K562 (cell line): ENCODE results near the gene PCGF6. TPM values are rescaled to one million over a fixed set of nuclear protein-coding genes. Genes with fewer than 3 reads are reported as not detected.

Source experiments
- BRD4 ChIP-seq: fragments of 200-600 bp; sonication (generic); IDR thresholded peaks from 2 replicates; pipeline ENCODE4 v1.6.1; 2017; ENCODE audit warnings: inconsistent platforms
- DNMT1 ChIP-seq: fragments of 450-650 bp; IDR thresholded peaks from 2 replicates; pipeline ENCODE4 v1.6.1; 2016; ENCODE audit warnings: antibody characterized with exemption, mild to moderate bottlenecking
- ERF ChIP-seq: fragments of 450-650 bp; formaldehyde crosslinking; IDR thresholded peaks from 2 replicates; pipeline ENCODE4 v1.4.0; 2020; ENCODE audit warnings: mild to moderate bottlenecking, mixed read lengths
- HDAC8 ChIP-seq: fragments of 450-650 bp; IDR thresholded peaks from 2 replicates; pipeline ENCODE4 v1.6.1; 2016; ENCODE audit warnings: mild to moderate bottlenecking, missing genetic modification characterization, moderate library complexity, missing compliant biosample characterization
- KLF13 ChIP-seq: fragments of 450-650 bp; IDR thresholded peaks from 2 replicates; pipeline ENCODE4 v1.6.1; 2016; ENCODE audit warnings: missing genetic modification characterization, low read depth, mild to moderate bottlenecking, missing compliant biosample characterization, moderate library complexity, borderline replicate concordance
- MEIS2 ChIP-seq: fragments of 450-650 bp; IDR thresholded peaks from 2 replicates; pipeline ENCODE4 v1.6.1; 2014; ENCODE audit warnings: mild to moderate bottlenecking; ENCODE audit not compliant: partially characterized antibody
- PHF21A ChIP-seq: fragments of 450-650 bp; IDR thresholded peaks from 2 replicates; pipeline ENCODE4 v1.6.1; 2017; ENCODE audit warnings: low read depth, borderline replicate concordance
- PRMT5 ChIP-seq: sonication (generic); formaldehyde crosslinking; IDR thresholded peaks from 2 replicates; pipeline ENCODE4 v1.5.0; 2020; ENCODE audit warnings: missing genetic modification reagents
- PYGO2 ChIP-seq: fragments of 450-650 bp; IDR thresholded peaks from 2 replicates; pipeline ENCODE4 v1.6.1; 2016; ENCODE audit warnings: mild to moderate bottlenecking, missing genetic modification characterization, moderate library complexity, missing compliant biosample characterization
- SRSF1 ChIP-seq: fragments of 200-400 bp; formaldehyde crosslinking; IDR thresholded peaks from 2 replicates; pipeline ENCODE4 v1.6.1; 2017; ENCODE audit warnings: mild to moderate bottlenecking, low read depth, low read length, moderate library complexity
- STAG1 ChIP-seq: sonication (generic); formaldehyde crosslinking; IDR thresholded peaks from 2 replicates; pipeline ENCODE4 v1.5.0; 2020; ENCODE audit warnings: missing genetic modification reagents, borderline replicate concordance
- TEAD4 ChIP-seq, 2 experiments: sonication (generic) in 1 of 2; formaldehyde crosslinking in 1 of 2; IDR thresholded peaks; 2 replicates each; pipeline versions ENCODE4 v1.6.1 to v1.8.0; 2012 to 2022; ENCODE audit warnings: borderline replicate concordance in 1 of 2, inconsistent platforms in 1 of 2, low read length in 1 of 2, mild to moderate bottlenecking in 1 of 2, missing genetic modification reagents in 1 of 2
- ZNF324 ChIP-seq: fragments of 250-450 bp; sonication (Bioruptor Pico); IDR thresholded peaks from 2 replicates; pipeline ENCODE4 v1.4.0; 2020; ENCODE audit warnings: mild to moderate bottlenecking
- ZNF584 ChIP-seq: fragments of 200-800 bp; sonication (Bioruptor generic); IDR thresholded peaks from 2 replicates; pipeline ENCODE4 v1.6.1; 2016; ENCODE audit warnings: low read depth, mild to moderate bottlenecking, missing genetic modification characterization, missing compliant biosample characterization
- ZNF695 ChIP-seq: fragments of 450-650 bp; formaldehyde crosslinking; IDR thresholded peaks from 2 replicates; pipeline ENCODE4 v1.4.0; 2020; ENCODE audit warnings: mild to moderate bottlenecking, moderate library complexity
- ZNF699 ChIP-seq: fragments of 250-450 bp; sonication (Bioruptor Pico); IDR thresholded peaks from 2 replicates; pipeline ENCODE4 v1.8.0; 2021; ENCODE audit warnings: mild to moderate bottlenecking, moderate library complexity; ENCODE audit not compliant: insufficient replicate concordance
- polyA plus RNA-seq, 8 experiments: library from polyadenylated mRNA; depleted of rRNA in 4 of 8; stranded (reverse) in 5 of 8; unstranded in 3 of 8; fragments of >200 nt; fragmentation: Nextera tagmentation in 2 of 8; fragmentation: Illumina TruSeq in 1 of 8; extraction: Ambion mirVana in 2 of 8; extraction: Trizol in 1 of 8; gene quantifications; 2 replicates each; pipeline versions ENCODE4 v1.2.1 to v1.2.3, GENCODE V29; 2011 to 2014; ENCODE audit warnings: inconsistent platforms in 1 of 8, missing spikeins in 1 of 8
- total RNA-seq, 7 experiments: library from RNA; depleted of rRNA in 6 of 7; stranded (reverse); fragments of >200 nt in 6 of 7; fragmentation: Illumina TruSeq in 2 of 7; extraction: Trizol in 2 of 7; gene quantifications; 2 replicates each; pipeline versions ENCODE4 v1.2.1 to v1.2.3, GENCODE V29; 2011 to 2021; ENCODE audit warnings: low replicate concordance in 1 of 7
- TF ChIP-seq, protein P1 (sequence below): fragments of 450-650 bp; formaldehyde crosslinking; conservative IDR thresholded peaks from 2 replicates; pipeline ENCODE4 v1.4.0; 2022; ENCODE audit warnings: mild to moderate bottlenecking, missing genetic modification characterization
- TF ChIP-seq, protein P2 (sequence below): IDR thresholded peaks from 3 replicates; pipeline ENCODE4 v1.6.1; 2011; ENCODE audit warnings: borderline replicate concordance, mild to moderate bottlenecking; ENCODE audit not compliant: insufficient read length, insufficient read depth
- TF ChIP-seq, protein P3 (sequence below): sonication (generic); formaldehyde crosslinking; IDR thresholded peaks from 2 replicates; pipeline ENCODE4 v1.8.0; 2023; ENCODE audit warnings: mild to moderate bottlenecking, missing genetic modification reagents

Gene PCGF6
- total and polyA plus RNA-seq, 9 of the 15 experiments (the other 6 are each of a cell fraction or from before 2014, with no cell fraction given): 8.4 to 24.6 (median 20.6) TPM

DNA sequence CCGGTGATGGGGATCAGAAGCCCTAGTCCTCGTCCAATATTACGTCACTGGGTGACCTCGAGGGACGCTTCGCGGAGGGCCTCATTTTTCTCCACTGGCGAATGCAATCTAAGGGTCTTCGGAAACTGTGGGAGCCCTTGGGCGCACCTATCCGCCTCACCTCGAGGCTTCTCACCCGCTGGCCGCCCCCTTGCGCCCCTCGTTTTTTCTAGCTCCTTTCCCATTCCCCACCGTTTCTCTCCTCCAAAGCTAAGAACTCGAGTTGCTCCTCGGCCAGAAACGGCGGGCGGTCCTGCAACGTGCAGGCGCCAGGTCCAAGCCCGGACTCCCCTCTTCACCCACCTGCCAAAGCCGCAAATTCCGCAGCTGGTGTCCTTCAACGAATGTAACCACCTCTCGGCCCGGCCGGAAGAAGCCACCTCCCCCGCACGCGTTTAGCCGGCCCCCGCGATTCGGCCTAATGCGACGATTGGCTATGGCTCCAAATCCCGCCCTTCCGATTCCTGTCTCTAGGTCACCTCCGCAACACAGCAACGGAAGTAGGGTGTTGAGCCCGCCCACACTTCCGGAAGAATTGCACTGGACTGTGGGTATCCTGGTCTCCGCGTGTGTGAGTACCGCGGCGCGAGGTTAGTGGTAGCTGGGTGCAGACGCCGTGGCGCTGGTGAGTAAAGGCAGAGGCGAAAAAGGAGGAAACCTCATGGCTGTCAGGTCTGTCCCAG is 45.3 kb upstream of the PCGF6 start, which contains the start of the genes ATP5MK and PDCD11 (continued):
- TF ChIP-seq ERF (CRISPR knock-in tag) (no peak), MEIS2 (no peak), BRD4 (no peak), HDAC8 (tag) (no peak), PYGO2 (tag) (no peak), ZNF699 (no peak), SRSF1 (no peak), KLF13 (tag) (no peak), ZNF324 (CRISPR knock-in tag) (no peak), ZNF695 (CRISPR knock-in tag) (no peak), PRMT5 (no peak), PHF21A (no peak), TEAD4 (IDR thresholded peaks at IDR 0.05; ENCODE audit: low read length) (0 out of 2 replicates have a peak, but pooled peaks have one; percentile 28), TEAD4 (CRISPR knock-in tag; IDR thresholded peaks at IDR 0.05; ENCODE audit: borderline replicate concordance) (no peak), STAG1 (no peak), ZNF584 (CRISPR knock-in tag) (no peak), DNMT1 (no peak)
- TF ChIP-seq, protein P1, sequence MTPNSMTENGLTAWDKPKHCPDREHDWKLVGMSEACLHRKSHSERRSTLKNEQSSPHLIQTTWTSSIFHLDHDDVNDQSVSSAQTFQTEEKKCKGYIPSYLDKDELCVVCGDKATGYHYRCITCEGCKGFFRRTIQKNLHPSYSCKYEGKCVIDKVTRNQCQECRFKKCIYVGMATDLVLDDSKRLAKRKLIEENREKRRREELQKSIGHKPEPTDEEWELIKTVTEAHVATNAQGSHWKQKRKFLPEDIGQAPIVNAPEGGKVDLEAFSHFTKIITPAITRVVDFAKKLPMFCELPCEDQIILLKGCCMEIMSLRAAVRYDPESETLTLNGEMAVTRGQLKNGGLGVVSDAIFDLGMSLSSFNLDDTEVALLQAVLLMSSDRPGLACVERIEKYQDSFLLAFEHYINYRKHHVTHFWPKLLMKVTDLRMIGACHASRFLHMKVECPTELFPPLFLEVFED (CRISPR knock-in tag): no peak
- TF ChIP-seq, protein P2, sequence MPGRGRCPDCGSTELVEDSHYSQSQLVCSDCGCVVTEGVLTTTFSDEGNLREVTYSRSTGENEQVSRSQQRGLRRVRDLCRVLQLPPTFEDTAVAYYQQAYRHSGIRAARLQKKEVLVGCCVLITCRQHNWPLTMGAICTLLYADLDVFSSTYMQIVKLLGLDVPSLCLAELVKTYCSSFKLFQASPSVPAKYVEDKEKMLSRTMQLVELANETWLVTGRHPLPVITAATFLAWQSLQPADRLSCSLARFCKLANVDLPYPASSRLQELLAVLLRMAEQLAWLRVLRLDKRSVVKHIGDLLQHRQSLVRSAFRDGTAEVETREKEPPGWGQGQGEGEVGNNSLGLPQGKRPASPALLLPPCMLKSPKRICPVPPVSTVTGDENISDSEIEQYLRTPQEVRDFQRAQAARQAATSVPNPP: no peak
- TF ChIP-seq, protein P3, sequence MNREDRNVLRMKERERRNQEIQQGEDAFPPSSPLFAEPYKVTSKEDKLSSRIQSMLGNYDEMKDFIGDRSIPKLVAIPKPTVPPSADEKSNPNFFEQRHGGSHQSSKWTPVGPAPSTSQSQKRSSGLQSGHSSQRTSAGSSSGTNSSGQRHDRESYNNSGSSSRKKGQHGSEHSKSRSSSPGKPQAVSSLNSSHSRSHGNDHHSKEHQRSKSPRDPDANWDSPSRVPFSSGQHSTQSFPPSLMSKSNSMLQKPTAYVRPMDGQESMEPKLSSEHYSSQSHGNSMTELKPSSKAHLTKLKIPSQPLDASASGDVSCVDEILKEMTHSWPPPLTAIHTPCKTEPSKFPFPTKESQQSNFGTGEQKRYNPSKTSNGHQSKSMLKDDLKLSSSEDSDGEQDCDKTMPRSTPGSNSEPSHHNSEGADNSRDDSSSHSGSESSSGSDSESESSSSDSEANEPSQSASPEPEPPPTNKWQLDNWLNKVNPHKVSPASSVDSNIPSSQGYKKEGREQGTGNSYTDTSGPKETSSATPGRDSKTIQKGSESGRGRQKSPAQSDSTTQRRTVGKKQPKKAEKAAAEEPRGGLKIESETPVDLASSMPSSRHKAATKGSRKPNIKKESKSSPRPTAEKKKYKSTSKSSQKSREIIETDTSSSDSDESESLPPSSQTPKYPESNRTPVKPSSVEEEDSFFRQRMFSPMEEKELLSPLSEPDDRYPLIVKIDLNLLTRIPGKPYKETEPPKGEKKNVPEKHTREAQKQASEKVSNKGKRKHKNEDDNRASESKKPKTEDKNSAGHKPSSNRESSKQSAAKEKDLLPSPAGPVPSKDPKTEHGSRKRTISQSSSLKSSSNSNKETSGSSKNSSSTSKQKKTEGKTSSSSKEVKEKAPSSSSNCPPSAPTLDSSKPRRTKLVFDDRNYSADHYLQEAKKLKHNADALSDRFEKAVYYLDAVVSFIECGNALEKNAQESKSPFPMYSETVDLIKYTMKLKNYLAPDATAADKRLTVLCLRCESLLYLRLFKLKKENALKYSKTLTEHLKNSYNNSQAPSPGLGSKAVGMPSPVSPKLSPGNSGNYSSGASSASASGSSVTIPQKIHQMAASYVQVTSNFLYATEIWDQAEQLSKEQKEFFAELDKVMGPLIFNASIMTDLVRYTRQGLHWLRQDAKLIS: peak; percentile 11; the same call in 1 of the 2 replicates
